BLaER1 (cell line): ENCODE data around the gene TMEM247.
"Not testable (repeated sequence)": the region's sequence is repeated elsewhere in the genome, so short reads cannot be mapped to it uniquely, and the experiment has no call there.

Experiments used
- H3K27ac ChIP-seq: shearing (Covaris generic); formaldehyde crosslinking; 2 replicates; pipeline ENCODE4 v1.8.1; 2022
- H3K27me3 ChIP-seq: shearing (Covaris generic); formaldehyde crosslinking; 2 replicates; pipeline ENCODE4 v1.8.1; 2022
- H3K36me3 ChIP-seq: shearing (Covaris generic); formaldehyde crosslinking; 2 replicates; pipeline ENCODE4 v1.8.1; 2022
- H3K4me1 ChIP-seq: shearing (Covaris generic); formaldehyde crosslinking; 2 replicates; pipeline ENCODE4 v1.8.1; 2022
- H3K4me2 ChIP-seq: shearing (Covaris generic); formaldehyde crosslinking; 2 replicates; pipeline ENCODE4 v1.8.1; 2022
- H3K4me3 ChIP-seq: shearing (Covaris generic); formaldehyde crosslinking; 2 replicates; pipeline ENCODE4 v1.8.1; 2022
- H3K9ac ChIP-seq: shearing (Covaris generic); formaldehyde crosslinking; 2 replicates; pipeline ENCODE4 v1.8.1; 2022
- H3K9me3 ChIP-seq: shearing (Covaris generic); formaldehyde crosslinking; 2 replicates; pipeline ENCODE4 v1.8.1; 2022
- H4K20me1 ChIP-seq: shearing (Covaris generic); formaldehyde crosslinking; 2 replicates; pipeline ENCODE4 v1.8.1; 2022
- Cebpa-rat ChIP-seq: shearing (Covaris generic); IDR thresholded peaks from 2 replicates; pipeline ENCODE4 v1.8.1; 2022

TMEM247 gene

GRCh38 chr2:46518861-46519260 lies 39.5 kb downstream of the TMEM247 start:
- Histone ChIP-seq H3K4me2 (no peak overlapping the region), H3K27me3 (no peaks in the 10 kb centered on the region), H3K9ac (no peak overlapping the region), H3K27ac (no peak overlapping the region), H3K36me3 (no peaks in the 10 kb centered on the region), H3K4me3 (no peak overlapping the region), H3K9me3 (peaks cover 36% of the 10 kb centered on the region), H3K4me1 (no peaks in the 10 kb centered on the region), H4K20me1 (no peaks in the 10 kb centered on the region)
- no peak for TF ChIP-seq Cebpa-rat

- Histone ChIP-seq H3K27ac (no peak overlapping the region), H3K9me3 (peaks cover 32% of the 10 kb centered on the region), H4K20me1 (no peaks in the 10 kb centered on the region), H3K27me3 (no peaks in the 10 kb centered on the region), H3K36me3 (no peaks in the 10 kb centered on the region), H3K4me1 (no peaks in the 10 kb centered on the region), H3K4me3 (no peak overlapping the region), H3K4me2 (no peak overlapping the region), H3K9ac (no peak overlapping the region)
- TF ChIP-seq Cebpa-rat: no peak
These were observed 39.9 kb downstream of the TMEM247 start for GRCh38 chr2:46519265-46519664.

- TF ChIP-seq Cebpa-rat: no peak
- H3K9me3 ChIP-seq: peaks cover 23% of the 10 kb centered on the region
- H3K36me3 ChIP-seq: no peaks in the 10 kb centered on the region
- no peaks in the 10 kb centered on the region for H4K20me1 ChIP-seq
- no peaks in the 10 kb centered on the region for H3K27me3 ChIP-seq
- H3K4me1 ChIP-seq: no peaks in the 10 kb centered on the region
- no peak overlapping the region for H3K9ac ChIP-seq
- no peak overlapping the region for H3K4me2 ChIP-seq
- H3K27ac ChIP-seq: no peak overlapping the region
- H3K4me3 ChIP-seq: no peak overlapping the region
These were observed 40.9 kb downstream of the TMEM247 start for GRCh38 chr2:46520130-46520711.

GRCh38 chr2:46521215-46521683 lies 41.9 kb downstream of the TMEM247 start:
- no peak for TF ChIP-seq Cebpa-rat
- no peak overlapping the region for H3K4me3 ChIP-seq
- H3K27ac ChIP-seq: no peak overlapping the region
- no peaks in the 10 kb centered on the region for H4K20me1 ChIP-seq
- H3K27me3 ChIP-seq: no peaks in the 10 kb centered on the region
- H3K9me3 ChIP-seq: peaks cover 13% of the 10 kb centered on the region
- H3K9ac ChIP-seq: no peak overlapping the region
- H3K36me3 ChIP-seq: no peaks in the 10 kb centered on the region
- H3K4me2 ChIP-seq: no peak overlapping the region
- no peaks in the 10 kb centered on the region for H3K4me1 ChIP-seq

GRCh38 chr2:46522385-46522784 lies 43.0 kb downstream of the TMEM247 start:
- H3K27me3 ChIP-seq: not testable (repeated sequence)

GRCh38 chr2:46525522-46526155 lies 46.3 kb downstream of the TMEM247 start:
- no peak for TF ChIP-seq Cebpa-rat
- Histone ChIP-seq H3K27me3 (no peaks in the 10 kb centered on the region), H3K4me2 (no peak overlapping the region), H4K20me1 (no peaks in the 10 kb centered on the region), H3K4me3 (no peak overlapping the region), H3K4me1 (no peaks in the 10 kb centered on the region), H3K9me3 (peaks cover 10% of the 10 kb centered on the region), H3K9ac (no peak overlapping the region), H3K36me3 (0 out of 2 replicates have a peak, but pooled peaks cover 2% of the 10 kb centered on the region), H3K27ac (no peak overlapping the region)

More at GRCh38 chr2:46522385-46522784, 43.0 kb downstream of the TMEM247 start:
- not testable (repeated sequence) for H3K4me3 ChIP-seq, H3K9ac ChIP-seq, H4K20me1 ChIP-seq, H3K4me2 ChIP-seq, H3K27ac ChIP-seq, H3K9me3 ChIP-seq, H3K4me1 ChIP-seq, H3K36me3 ChIP-seq

- TF ChIP-seq Cebpa-rat: no peak
- Histone ChIP-seq H3K36me3 (0 out of 2 replicates have a peak, but pooled peaks cover 11% of the 10 kb centered on the region), H3K27me3 (no peaks in the 10 kb centered on the region), H3K9me3 (peaks cover 19% of the 10 kb centered on the region), H3K4me3 (no peak overlapping the region), H3K9ac (no peak overlapping the region), H3K4me2 (no peak overlapping the region), H4K20me1 (no peaks in the 10 kb centered on the region), H3K4me1 (peaks cover 1% of the 10 kb centered on the region), H3K27ac (no peak overlapping the region)
These were observed 49.5 kb downstream of the TMEM247 start for GRCh38 chr2:46528880-46529279.

GRCh38 chr2:46530639-46531038 lies 51.3 kb downstream of the TMEM247 start:
- Histone ChIP-seq H3K36me3 (0 out of 2 replicates have a peak, but pooled peaks cover 11% of the 10 kb centered on the region), H3K4me3 (no peak overlapping the region), H3K4me2 (no peak overlapping the region), H3K4me1 (peaks cover 19% of the 10 kb centered on the region), H4K20me1 (no peaks in the 10 kb centered on the region), H3K9me3 (peaks cover 19% of the 10 kb centered on the region), H3K9ac (no peak overlapping the region), H3K27ac (no peak overlapping the region), H3K27me3 (no peaks in the 10 kb centered on the region)
- TF ChIP-seq Cebpa-rat: no peak

GRCh38 chr2:46531863-46532262 lies 52.5 kb downstream of the TMEM247 start:
- H4K20me1 ChIP-seq: no peaks in the 10 kb centered on the region
- H3K9me3 ChIP-seq: peaks cover 19% of the 10 kb centered on the region
- H3K9ac ChIP-seq: no peak overlapping the region
- H3K27me3 ChIP-seq: no peaks in the 10 kb centered on the region
- H3K4me3 ChIP-seq: no peak overlapping the region
- no peak overlapping the region for H3K4me2 ChIP-seq
- peaks cover 27% of the 10 kb centered on the region for H3K4me1 ChIP-seq
- H3K27ac ChIP-seq: no peak overlapping the region
- 0 out of 2 replicates have a peak, but pooled peaks cover 11% of the 10 kb centered on the region for H3K36me3 ChIP-seq
- TF ChIP-seq Cebpa-rat: no peak
